ENCODE results near the gene ACTRT2. TPM values are rescaled to one million over a fixed set of nuclear protein-coding genes. Genes with fewer than 3 reads are reported as not detected.

ACTRT2 gene
- total and polyA plus RNA-seq, 2 donors, result not detected

GRCh38 chr1:3038571-3039181 lies 17.4 kb downstream of the ACTRT2 start:
- Histone ChIP-seq H3K27me3 (ENCODE audit: control insufficient read depth in 2 of 2, insufficient read depth in 1 of 2, low read length in 1 of 2) (peaks cover 0 to 26% of the 10 kb centered on the region in 2 donors), H3K4me3 (ENCODE audit: low read length in 2 of 2) (no peak overlapping the region), H3K27ac (ENCODE audit: low read depth in 1 of 2, low read length in 1 of 2) (no peak overlapping the region), H3K36me3 (ENCODE audit: control insufficient read depth in 2 of 2, insufficient read depth in 2 of 2, low read length in 1 of 2) (no peaks in the 10 kb centered on the region), H3K4me1 (ENCODE audit: control insufficient read depth in 2 of 2, insufficient read depth in 2 of 2, low read length in 2 of 2) (peaks cover 12 to 60% of the 10 kb centered on the region in 2 donors), H3K9me3 (ENCODE audit: control insufficient read depth in 2 of 2, insufficient read depth in 1 of 2, low read length in 1 of 2) (no peaks in the 10 kb centered on the region)
- no peak for DNase-seq (ENCODE audit: low read depth in 6 of 9, low spot score in 9 of 9)
- 90% methylated on average over 19 of the region's 19 CpGs for WGBS

GRCh38 chr1:3040004-3040403 lies 18.7 kb downstream of the ACTRT2 start:
- H3K4me1 ChIP-seq (ENCODE audit: control insufficient read depth in 2 of 2, insufficient read depth in 2 of 2, low read length in 2 of 2), result peaks cover 6 to 47% of the 10 kb centered on the region in 2 donors
- WGBS, result 94% methylated on average over 7 of the region's 7 CpGs
- H3K36me3 ChIP-seq (ENCODE audit: control insufficient read depth in 2 of 2, insufficient read depth in 2 of 2, low read length in 1 of 2), result no peaks in the 10 kb centered on the region
- H3K9me3 ChIP-seq (ENCODE audit: control insufficient read depth in 2 of 2, insufficient read depth in 1 of 2, low read length in 1 of 2), result no peaks in the 10 kb centered on the region
- H3K27me3 ChIP-seq (ENCODE audit: control insufficient read depth in 2 of 2, insufficient read depth in 1 of 2, low read length in 1 of 2), result peaks cover 0 to 24% of the 10 kb centered on the region in 2 donors
- no peak overlapping the region for H3K27ac ChIP-seq (ENCODE audit: low read depth in 1 of 2, low read length in 1 of 2)
- DNase-seq (ENCODE audit: low read depth in 6 of 9, low spot score in 9 of 9), result no peak
- H3K4me3 ChIP-seq (ENCODE audit: low read length in 2 of 2), result no peak overlapping the region

- Histone ChIP-seq H3K9me3 (ENCODE audit: control insufficient read depth in 2 of 2, insufficient read depth in 1 of 2, low read length in 1 of 2) (no peaks in the 10 kb centered on the region), H3K4me1 (ENCODE audit: control insufficient read depth in 2 of 2, insufficient read depth in 2 of 2, low read length in 2 of 2) (peaks cover 6 to 28% of the 10 kb centered on the region in 2 donors), H3K27ac (ENCODE audit: low read depth in 1 of 2, low read length in 1 of 2) (no peak overlapping the region), H3K27me3 (ENCODE audit: control insufficient read depth in 2 of 2, insufficient read depth in 1 of 2, low read length in 1 of 2) (peaks cover 0 to 11% of the 10 kb centered on the region in 2 donors), H3K4me3 (ENCODE audit: low read length in 2 of 2) (no peak overlapping the region), H3K36me3 (ENCODE audit: control insufficient read depth in 2 of 2, insufficient read depth in 2 of 2, low read length in 1 of 2) (no peaks in the 10 kb centered on the region)
- 93% methylated on average over 9 of the region's 9 CpGs for WGBS
- no peak for DNase-seq (ENCODE audit: low read depth in 6 of 9, low spot score in 9 of 9)
Measured at GRCh38 chr1:3042481-3042880, 21.2 kb downstream of the ACTRT2 start.

GRCh38 chr1:3049164-3049563 lies 27.9 kb downstream of the ACTRT2 start:
- H3K9me3 ChIP-seq (ENCODE audit: control insufficient read depth in 2 of 2, insufficient read depth in 1 of 2, low read length in 1 of 2), result peaks cover 0 to 7% of the 10 kb centered on the region in 2 donors
- 91% methylated on average over 7 of the region's 7 CpGs for WGBS
- H3K4me3 ChIP-seq (ENCODE audit: low read length in 2 of 2), result no peak overlapping the region
- no peaks in the 10 kb centered on the region for H3K4me1 ChIP-seq (ENCODE audit: control insufficient read depth in 2 of 2, insufficient read depth in 2 of 2, low read length in 2 of 2)
- H3K27ac ChIP-seq (ENCODE audit: low read depth in 1 of 2, low read length in 1 of 2), result no peak overlapping the region
- no peak for DNase-seq (ENCODE audit: low read depth in 6 of 9, low spot score in 9 of 9)
- H3K27me3 ChIP-seq (ENCODE audit: control insufficient read depth in 2 of 2, insufficient read depth in 1 of 2, low read length in 1 of 2), result peaks cover 2 to 25% of the 10 kb centered on the region in 2 donors
- H3K36me3 ChIP-seq (ENCODE audit: control insufficient read depth in 2 of 2, insufficient read depth in 2 of 2, low read length in 1 of 2), result no peaks in the 10 kb centered on the region

GRCh38 chr1:3049905-3050304 lies 28.6 kb downstream of the ACTRT2 start:
- Histone ChIP-seq H3K9me3 (ENCODE audit: control insufficient read depth in 2 of 2, insufficient read depth in 1 of 2, low read length in 1 of 2) (peaks cover 0 to 7% of the 10 kb centered on the region in 2 donors), H3K4me1 (ENCODE audit: control insufficient read depth in 2 of 2, insufficient read depth in 2 of 2, low read length in 2 of 2) (no peaks in the 10 kb centered on the region), H3K27ac (ENCODE audit: low read depth in 1 of 2, low read length in 1 of 2) (no peak overlapping the region), H3K36me3 (ENCODE audit: control insufficient read depth in 2 of 2, insufficient read depth in 2 of 2, low read length in 1 of 2) (no peaks in the 10 kb centered on the region), H3K27me3 (ENCODE audit: control insufficient read depth in 2 of 2, insufficient read depth in 1 of 2, low read length in 1 of 2) (peaks cover 2 to 29% of the 10 kb centered on the region in 2 donors), H3K4me3 (ENCODE audit: low read length in 2 of 2) (no peak overlapping the region)
- no peak for DNase-seq (ENCODE audit: low read depth in 6 of 9, low spot score in 9 of 9)
- WGBS, result 92% methylated on average over 2 of the region's 2 CpGs

DNA sequence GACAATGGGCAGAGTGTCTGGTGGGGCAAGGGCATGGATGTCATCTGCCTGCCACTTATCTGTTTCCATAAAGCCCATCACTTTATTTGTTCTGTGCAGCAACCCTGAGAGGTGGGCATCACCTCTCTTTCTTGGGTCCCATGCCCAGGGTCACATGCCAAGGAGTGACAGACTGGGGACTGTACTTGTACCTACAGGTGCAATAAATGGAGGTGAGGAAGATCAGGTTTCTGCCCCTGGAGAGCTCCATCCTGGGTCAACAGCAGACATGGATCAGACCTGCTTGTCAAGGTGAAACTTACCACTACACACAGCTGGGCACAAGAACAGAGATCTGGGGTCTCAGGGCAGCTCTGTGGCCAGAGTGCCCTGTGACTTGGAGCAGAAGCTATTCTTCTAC lies 29.3 kb downstream of the ACTRT2 start:
- no peak overlapping the region for H3K27ac ChIP-seq (ENCODE audit: low read depth in 1 of 2, low read length in 1 of 2)
- no peaks in the 10 kb centered on the region for H3K36me3 ChIP-seq (ENCODE audit: control insufficient read depth in 2 of 2, insufficient read depth in 2 of 2, low read length in 1 of 2)
- no peak for DNase-seq (ENCODE audit: low read depth in 6 of 9, low spot score in 9 of 9)
- H3K4me3 ChIP-seq (ENCODE audit: low read length in 2 of 2), result no peak overlapping the region
- no peaks in the 10 kb centered on the region for H3K4me1 ChIP-seq (ENCODE audit: control insufficient read depth in 2 of 2, insufficient read depth in 2 of 2, low read length in 2 of 2)
- peaks cover 0 to 7% of the 10 kb centered on the region in 2 donors for H3K9me3 ChIP-seq (ENCODE audit: control insufficient read depth in 2 of 2, insufficient read depth in 1 of 2, low read length in 1 of 2)
- peaks cover 2 to 29% of the 10 kb centered on the region in 2 donors for H3K27me3 ChIP-seq (ENCODE audit: control insufficient read depth in 2 of 2, insufficient read depth in 1 of 2, low read length in 1 of 2)

DNA sequence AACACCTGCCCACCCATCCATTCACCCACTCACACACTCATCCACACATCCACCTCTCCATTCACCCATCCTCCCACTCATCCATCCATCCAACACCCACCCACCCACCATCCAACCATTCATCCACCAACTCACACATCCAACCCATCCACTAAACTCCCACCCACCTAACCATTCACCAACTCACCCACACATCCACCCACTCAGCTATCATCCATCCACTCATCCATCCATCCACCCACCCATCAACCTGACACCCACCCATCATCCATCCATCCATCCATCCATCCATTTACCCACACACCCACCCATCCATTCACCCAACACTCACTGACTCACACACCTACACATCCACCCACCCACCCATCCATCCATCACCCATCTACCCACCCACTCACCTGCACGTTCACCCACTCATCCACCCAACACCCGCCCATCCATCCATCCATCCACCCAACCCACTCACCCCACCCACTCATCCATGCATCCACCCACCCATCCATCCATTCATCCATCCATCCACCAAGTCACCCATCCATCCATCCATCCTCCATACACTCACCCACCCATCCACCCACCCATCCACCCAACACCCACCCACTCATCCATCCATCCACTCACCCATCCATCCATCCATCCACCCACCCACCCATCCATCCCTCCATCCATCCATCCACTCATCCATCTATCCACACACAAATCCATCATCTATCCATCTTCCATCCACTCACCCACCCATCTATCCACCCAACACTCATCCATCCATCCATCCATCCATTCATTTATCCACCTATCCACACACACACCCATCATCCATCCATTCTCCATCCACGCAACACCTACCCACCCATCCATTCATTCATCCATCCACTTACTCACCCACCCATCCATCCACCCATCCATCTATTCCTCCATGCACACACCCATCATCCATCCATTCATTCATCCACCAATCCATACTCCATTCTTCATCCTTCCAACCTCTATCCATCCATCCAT lies 30.3 kb downstream of the ACTRT2 start:
- Histone ChIP-seq H3K9me3 (ENCODE audit: control insufficient read depth in 2 of 2, insufficient read depth in 1 of 2, low read length in 1 of 2) (peaks cover 0 to 7% of the 10 kb centered on the region in 2 donors), H3K27ac (ENCODE audit: low read depth in 1 of 2, low read length in 1 of 2) (no peak overlapping the region), H3K4me3 (ENCODE audit: low read length in 2 of 2) (no peak overlapping the region), H3K27me3 (ENCODE audit: control insufficient read depth in 2 of 2, insufficient read depth in 1 of 2, low read length in 1 of 2) (peaks cover 2 to 31% of the 10 kb centered on the region in 2 donors), H3K4me1 (ENCODE audit: control insufficient read depth in 2 of 2, insufficient read depth in 2 of 2, low read length in 2 of 2) (no peaks in the 10 kb centered on the region), H3K36me3 (ENCODE audit: control insufficient read depth in 2 of 2, insufficient read depth in 2 of 2, low read length in 1 of 2) (no peaks in the 10 kb centered on the region)
- no peak for DNase-seq (ENCODE audit: low read depth in 6 of 9, low spot score in 9 of 9)
- 94% methylated on average over 3 of the region's 3 CpGs for whole genome bisulfite sequencing

GRCh38 chr1:3052501-3052900 lies 31.2 kb downstream of the ACTRT2 start:
- Histone ChIP-seq H3K27ac (ENCODE audit: low read depth in 1 of 2, low read length in 1 of 2) (no peak overlapping the region), H3K4me1 (ENCODE audit: control insufficient read depth in 2 of 2, insufficient read depth in 2 of 2, low read length in 2 of 2) (no peaks in the 10 kb centered on the region), H3K9me3 (ENCODE audit: control insufficient read depth in 2 of 2, insufficient read depth in 1 of 2, low read length in 1 of 2) (peaks cover 0 to 7% of the 10 kb centered on the region in 2 donors), H3K4me3 (ENCODE audit: low read length in 2 of 2) (no peak overlapping the region), H3K36me3 (ENCODE audit: control insufficient read depth in 2 of 2, insufficient read depth in 2 of 2, low read length in 1 of 2) (no peaks in the 10 kb centered on the region), H3K27me3 (ENCODE audit: control insufficient read depth in 2 of 2, insufficient read depth in 1 of 2, low read length in 1 of 2) (peaks cover 2 to 35% of the 10 kb centered on the region in 2 donors)
- no peak for DNase-seq (ENCODE audit: low read depth in 6 of 9, low spot score in 9 of 9)
- over 99% methylated on average over 5 of the region's 5 CpGs for WGBS

DNA sequence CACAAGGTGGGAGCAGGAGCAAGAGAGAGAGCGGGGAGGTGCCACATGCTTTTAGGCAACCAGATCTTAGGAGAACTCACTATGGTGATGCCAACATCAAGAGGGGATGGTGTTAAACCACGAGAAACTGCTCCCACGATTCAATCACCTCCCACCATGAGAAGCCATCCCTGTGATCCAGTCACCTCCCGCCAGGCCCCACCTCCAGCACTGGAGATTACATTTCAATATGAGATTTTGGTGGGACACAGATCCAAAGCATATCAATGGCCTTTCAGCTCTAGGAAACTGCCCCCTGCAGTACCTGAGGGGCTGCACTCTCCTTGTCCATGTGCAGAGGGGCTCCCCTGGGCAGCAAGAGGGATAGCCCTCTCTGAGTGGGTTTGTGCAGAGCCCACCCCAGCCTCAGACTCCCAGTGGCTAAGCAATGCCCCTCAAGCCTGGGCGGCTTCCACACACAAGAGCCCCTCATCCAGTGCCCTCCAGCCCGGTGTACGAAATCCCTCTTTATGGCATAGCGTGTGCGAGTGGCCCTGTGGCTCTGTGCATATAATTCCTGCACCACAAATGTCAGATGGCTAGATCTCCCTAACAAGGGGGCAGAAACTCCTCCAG lies 32.2 kb downstream of the ACTRT2 start:
- peaks cover 0 to 7% of the 10 kb centered on the region in 2 donors for H3K9me3 ChIP-seq (ENCODE audit: control insufficient read depth in 2 of 2, insufficient read depth in 1 of 2, low read length in 1 of 2)
- no peaks in the 10 kb centered on the region for H3K4me1 ChIP-seq (ENCODE audit: control insufficient read depth in 2 of 2, insufficient read depth in 2 of 2, low read length in 2 of 2)
- H3K36me3 ChIP-seq (ENCODE audit: control insufficient read depth in 2 of 2, insufficient read depth in 2 of 2, low read length in 1 of 2), result no peaks in the 10 kb centered on the region
- H3K27ac ChIP-seq (ENCODE audit: low read depth in 1 of 2, low read length in 1 of 2), result no peak overlapping the region
- H3K27me3 ChIP-seq (ENCODE audit: control insufficient read depth in 2 of 2, insufficient read depth in 1 of 2, low read length in 1 of 2), result peaks cover 2 to 42% of the 10 kb centered on the region in 2 donors
- 95% methylated on average over 9 of the region's 9 CpGs for WGBS
- no peak overlapping the region for H3K4me3 ChIP-seq (ENCODE audit: low read length in 2 of 2)
- no peak for DNase-seq (ENCODE audit: low read depth in 6 of 9, low spot score in 9 of 9)
